GM12874 (cell line): ENCODE measurements around the gene LRIG1.

Source experiments
- CTCF ChIP-seq: IDR thresholded peaks from 2 replicates; pipeline ENCODE4 v1.5.1; 2011; ENCODE audit warnings: low read depth, mild to moderate bottlenecking, control low read depth, low read length, moderate library complexity; ENCODE audit not compliant: insufficient read depth

Gene LRIG1

GRCh38 chr3:66392512-66392911 lies 108.3 kb downstream of the LRIG1 start:
- no peak for TF ChIP-seq CTCF

- TF ChIP-seq CTCF: no peak
These were observed 110.8 kb downstream of the LRIG1 start for GRCh38 chr3:66390013-66390412.

GRCh38 chr3:66386925-66387650 lies 113.7 kb downstream of the LRIG1 start:
- no peak for TF ChIP-seq CTCF

- TF ChIP-seq CTCF: no peak
These were observed 114.6 kb downstream of the LRIG1 start for GRCh38 chr3:66386011-66386924.

- TF ChIP-seq CTCF: no peak
These were observed 115.8 kb downstream of the LRIG1 start for GRCh38 chr3:66385066-66385465.

GRCh38 chr3:66383998-66384745 lies 116.7 kb downstream of the LRIG1 start:
- no peak for TF ChIP-seq CTCF

- TF ChIP-seq CTCF: no peak
These were observed 117.8 kb downstream of the LRIG1 start for GRCh38 chr3:66383023-66383422.
